Thyroid gland (tissue), 4 donors: ENCODE data around the gene CXorf58.

Source experiments
- CTCF ChIP-seq, 6 experiments: fragments of 200-600 bp in 3 of 6; fragments of 450-650 bp in 3 of 6; sonication (generic) in 3 of 6; IDR thresholded peaks; one replicate each; pipeline ENCODE4 v1.5.1; 2016 to 2019; ENCODE audit warnings: antibody characterized with exemption in 6 of 6, mild to moderate bottlenecking in 2 of 6, inconsistent platforms in 1 of 6, moderate library complexity in 1 of 6
- POLR2A ChIP-seq, 2 donors: fragments of 450-650 bp; IDR thresholded peaks; one replicate each; pipeline ENCODE4 v1.6.1; 2017; ENCODE audit warnings: antibody characterized with exemption in 2 of 2, mild to moderate bottlenecking in 2 of 2, moderate library complexity in 1 of 2

DNA sequence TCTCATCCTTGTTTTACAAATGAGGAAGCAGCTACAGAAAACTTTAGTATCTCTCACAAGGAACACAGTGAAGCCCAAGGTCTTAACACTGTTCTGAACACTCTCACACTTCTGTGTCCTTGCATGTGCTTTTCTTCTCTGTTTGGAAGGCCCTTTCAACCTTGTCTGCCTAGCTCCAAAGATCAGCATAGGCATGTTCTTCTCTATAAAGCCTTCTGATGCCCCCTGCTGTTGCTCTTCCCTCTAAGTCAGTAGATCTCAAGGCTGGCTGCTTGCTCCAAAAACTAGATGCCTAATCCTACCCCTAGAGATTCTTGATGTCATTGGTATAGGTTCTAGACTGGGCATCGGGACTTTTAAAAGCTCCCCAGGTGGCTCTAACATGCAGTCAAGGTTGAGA lies 6.0 kb upstream of the CXorf58 start:
- TF ChIP-seq POLR2A (IDR thresholded peaks at IDR 0.05) (no peak), CTCF (IDR thresholded peaks at IDR 0.05) (peak in 5 of 6 experiments; percentile 15 to 79 (median 65))
